Endodermal cell (in vitro differentiated cells): ENCODE data around the gene RTF2. TPM values are rescaled to one million over a fixed set of nuclear protein-coding genes. Genes with fewer than 3 reads are reported as not detected.

Experiments
- DNase-seq: peaks from one replicate; pipeline ENCODE4 v3.0.0-alpha.2; 2017
- H3K27ac ChIP-seq: 2 replicates; pipeline ENCODE4 v1.5.1; 2013; ENCODE audit warnings: mild to moderate bottlenecking, low read depth, low read length, moderate library complexity
- H3K27me3 ChIP-seq: 2 replicates; pipeline ENCODE4 v1.6.1; 2013; ENCODE audit warnings: mild to moderate bottlenecking, low read length, moderate library complexity; ENCODE audit not compliant: insufficient read depth, control insufficient read depth, poor library complexity, severe bottlenecking
- H3K36me3 ChIP-seq: 2 replicates; pipeline ENCODE4 v1.7.0; 2013; ENCODE audit warnings: mild to moderate bottlenecking, low read length, moderate library complexity; ENCODE audit not compliant: control insufficient read depth, insufficient read depth
- H3K4me1 ChIP-seq: one replicate; pipeline ENCODE4 v1.7.0; 2013; ENCODE audit warnings: low read length; ENCODE audit not compliant: control insufficient read depth, insufficient read depth
- H3K4me3 ChIP-seq: 2 replicates; pipeline ENCODE4 v1.5.1; 2013; ENCODE audit warnings: mild to moderate bottlenecking, low read length, moderate library complexity
- H3K9ac ChIP-seq: 2 replicates; pipeline ENCODE4 v1.6.1; 2013; ENCODE audit warnings: mild to moderate bottlenecking, low read length, moderate library complexity; ENCODE audit not compliant: poor library complexity, severe bottlenecking; ENCODE audit errors: extremely low read depth
- H3K9me3 ChIP-seq: 2 replicates; pipeline ENCODE4 v1.6.1; 2013; ENCODE audit warnings: mild to moderate bottlenecking, low read length, moderate library complexity; ENCODE audit not compliant: control insufficient read depth
- H3K27ac Mint-ChIP-seq: 2 replicates; pipeline ENCODE4 v1.8.0; 2020; ENCODE audit warnings: mixed read lengths
- H3K27me3 Mint-ChIP-seq: 2 replicates; pipeline ENCODE4 v1.8.0; 2021; ENCODE audit warnings: mild to moderate bottlenecking, mixed read lengths; ENCODE audit not compliant: insufficient read depth
- H3K36me3 Mint-ChIP-seq: 2 replicates; pipeline ENCODE4 v1.8.0; 2020; ENCODE audit warnings: low read depth, mixed read lengths
- H3K4me1 Mint-ChIP-seq: 2 replicates; pipeline ENCODE4 v1.8.0; 2020; ENCODE audit warnings: mixed read lengths
- H3K4me3 Mint-ChIP-seq: 2 replicates; pipeline ENCODE4 v1.8.0; 2020; ENCODE audit warnings: mild to moderate bottlenecking, moderate library complexity, mixed read lengths
- H3K9me3 Mint-ChIP-seq: 2 replicates; pipeline ENCODE4 v1.8.0; 2020; ENCODE audit warnings: mild to moderate bottlenecking, mixed read lengths
- CTCF ChIP-seq: fragments of 200-600 bp; sonication (generic); conservative IDR thresholded peaks from 2 replicates; pipeline ENCODE4 v1.5.0; 2021; ENCODE audit warnings: antibody characterized with exemption, mild to moderate bottlenecking
- WGBS, 2 experiments: methylation state at CpG; one replicate each; pipeline versions ENCODE4 v1.1.5 to v1.1.7; 2013; ENCODE audit warnings: missing lambda C conversion rate in 2 of 2, mixed read lengths in 1 of 2; ENCODE audit not compliant: insufficient coverage in 1 of 2, insufficient read length in 1 of 2; 5-methylcytosine and 5-hydroxymethylcytosine counted together
- total RNA-seq, 2 donors: library from RNA; stranded (reverse); fragmentation: NEBNext Ultra II Directional in 1 of 2; extraction: Animal tissue kit (Norgen Biotek cat#: 25700) in 1 of 2; gene quantifications; 2 replicates in 1 of 2; 3 replicates in 1 of 2; pipeline ENCODE4 v1.2.1, GENCODE V29; 2021

Gene RTF2
- total RNA-seq, 2 donors from 2014 or later, result 63.0 to 65.1 TPM

- H3K4me1 Mint-ChIP-seq, result no peaks in the 10 kb centered on the region
- 80 to 95% methylated on average over 2 to 3 of the region's 3 CpGs for WGBS, 2 experiments
- Histone ChIP-seq H3K27me3 (peaks cover 57% of the 10 kb centered on the region), H3K4me3 (no peak overlapping the region), H3K9ac (no peak overlapping the region), H3K27ac (no peak overlapping the region), H3K9me3 (no peaks in the 10 kb centered on the region), H3K36me3 (no peaks in the 10 kb centered on the region), H3K4me1 (no peaks in the 10 kb centered on the region)
- no peak for TF ChIP-seq CTCF
- no peak overlapping the region for H3K27ac Mint-ChIP-seq
- H3K9me3 Mint-ChIP-seq, result no peaks in the 10 kb centered on the region
- no peak for DNase-seq
- H3K27me3 Mint-ChIP-seq, result peaks cover 38% of the 10 kb centered on the region
- no peak overlapping the region for H3K4me3 Mint-ChIP-seq
- no peaks in the 10 kb centered on the region for H3K36me3 Mint-ChIP-seq
These were observed 5.0 kb upstream of the RTF2 start for GRCh38 chr20:56463428-56463827.

- Mint-ChIP-seq H3K4me3 (no peak overlapping the region), H3K27ac (no peak overlapping the region), H3K4me1 (peaks cover 6% of the 10 kb centered on the region), H3K36me3 (peaks cover 3% of the 10 kb centered on the region), H3K9me3 (no peaks in the 10 kb centered on the region), H3K27me3 (peaks cover 35% of the 10 kb centered on the region)
- no peak overlapping the region for H3K9ac ChIP-seq
- H3K27me3 ChIP-seq, result peaks cover 45% of the 10 kb centered on the region
- no peaks in the 10 kb centered on the region for H3K36me3 ChIP-seq
- H3K4me1 ChIP-seq, result no peaks in the 10 kb centered on the region
- no peak for TF ChIP-seq CTCF
- DNase-seq, result no peak
- H3K27ac ChIP-seq, result no peak overlapping the region
- no peaks in the 10 kb centered on the region for H3K9me3 ChIP-seq
- H3K4me3 ChIP-seq, result no peak overlapping the region
- 89% methylated on average over 7 of the region's 7 CpGs; no CpG with 5 or more reads in 1 of the 2 experiments for WGBS, 2 experiments
These were observed 2.4 kb upstream of the RTF2 start for GRCh38 chr20:56465997-56466396.

- no peak for TF ChIP-seq CTCF
- Mint-ChIP-seq H3K27ac (peak overlapping the region; percentile 99), H3K27me3 (peaks cover 20% of the 10 kb centered on the region), H3K4me3 (peak overlapping the region; percentile 100), H3K36me3 (peaks cover 6% of the 10 kb centered on the region), H3K9me3 (no peaks in the 10 kb centered on the region), H3K4me1 (peaks cover 6% of the 10 kb centered on the region)
- 0 to 12% methylated on average over 2 to 7 of the region's 7 CpGs for WGBS, 2 experiments
- no peak for DNase-seq
- Histone ChIP-seq H3K9ac (peak overlapping the region; percentile 67), H3K4me3 (peak overlapping the region; percentile 94), H3K4me1 (no peaks in the 10 kb centered on the region), H3K27ac (peak overlapping the region; percentile 80), H3K9me3 (no peaks in the 10 kb centered on the region), H3K36me3 (peaks cover 7% of the 10 kb centered on the region), H3K27me3 (peaks cover 29% of the 10 kb centered on the region)
These were observed 485 bp upstream of the RTF2 start for GRCh38 chr20:56467968-56468315.
